Cardiac muscle cell (in vitro differentiated cells and primary cell): ENCODE measurements around the gene FBXO30. TPM values are rescaled to one million over a fixed set of nuclear protein-coding genes. Genes with fewer than 3 reads are reported as not detected.

Experiments
- DNase-seq, 2 donors: peaks; one replicate each; pipeline versions ENCODE4 v3.0.0 to v3.0.0-alpha.2; 2010 to 2017; ENCODE audit warnings: low read depth in 1 of 2, low spot score in 1 of 2
- H3K27ac ChIP-seq: fragments of 200-600 bp; sonication (generic); 2 replicates; pipeline ENCODE4 v1.5.1; 2016
- H3K27me3 ChIP-seq: fragments of 200-600 bp; sonication (generic); 2 replicates; pipeline ENCODE4 v1.6.0; 2016; ENCODE audit warnings: control low read depth
- H3K36me3 ChIP-seq: fragments of 200-600 bp; sonication (generic); 2 replicates; pipeline ENCODE4 v1.5.1; 2016; ENCODE audit warnings: control low read depth
- H3K4me1 ChIP-seq: fragments of 200-600 bp; sonication (generic); 2 replicates; pipeline ENCODE4 v1.8.1; 2017; ENCODE audit warnings: low read depth, mild to moderate bottlenecking, mixed run types
- H3K4me3 ChIP-seq: fragments of 200-600 bp; sonication (generic); 2 replicates; pipeline ENCODE4 v1.5.1; 2016; ENCODE audit warnings: mild to moderate bottlenecking
- H3K9me3 ChIP-seq: fragments of 200-600 bp; sonication (generic); 2 replicates; pipeline ENCODE4 v1.5.1; 2017; ENCODE audit warnings: low read depth, mild to moderate bottlenecking, control low read depth
- CTCF ChIP-seq: IDR thresholded peaks from 2 replicates; pipeline ENCODE4 v1.5.1; 2012; ENCODE audit warnings: low read depth, mild to moderate bottlenecking, low read length
- polyA plus RNA-seq: library from polyadenylated mRNA; unstranded; fragments of >200 nt; fragmentation: Nextera tagmentation; extraction: Ambion mirVana; gene quantifications from 2 replicates; pipeline ENCODE4 v1.2.1, GENCODE V29; 2016
- total RNA-seq: library from RNA; depleted of rRNA; stranded (reverse); fragments of >200 nt; gene quantifications from 2 replicates; pipeline ENCODE4 v1.2.3, GENCODE V29; 2016

Gene FBXO30
- total and polyA plus RNA-seq, 2 experiments from 2014 or later, result 6.1 to 9.0 TPM

DNA sequence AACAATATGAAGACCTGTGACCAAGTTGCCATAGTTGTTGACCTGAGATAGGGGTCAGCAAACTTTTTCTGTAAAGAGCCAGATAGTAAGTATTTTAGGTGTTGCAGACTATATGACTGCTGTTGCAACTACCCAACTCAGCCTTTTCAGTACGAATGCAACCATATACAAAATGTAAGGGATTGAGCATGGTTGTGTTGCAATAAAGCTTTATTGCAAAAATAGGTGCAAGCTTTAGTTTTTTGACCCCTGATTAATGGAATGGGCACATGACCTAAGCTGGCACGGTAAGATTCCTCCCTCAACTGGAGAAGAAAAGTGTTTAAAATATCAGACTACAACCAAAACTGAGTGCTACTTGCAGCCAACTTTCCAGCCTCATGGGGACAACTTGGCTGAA, 62.0 kb downstream of the FBXO30 start:
- no peaks in the 10 kb centered on the region for H3K4me1 ChIP-seq
- no peaks in the 10 kb centered on the region for H3K36me3 ChIP-seq
- H3K27ac ChIP-seq, result no peak overlapping the region
- H3K27me3 ChIP-seq, result no peaks in the 10 kb centered on the region
- H3K4me3 ChIP-seq, result no peak overlapping the region
- no peaks in the 10 kb centered on the region for H3K9me3 ChIP-seq
- no peak for DNase-seq
- TF ChIP-seq CTCF, result no peak

DNA sequence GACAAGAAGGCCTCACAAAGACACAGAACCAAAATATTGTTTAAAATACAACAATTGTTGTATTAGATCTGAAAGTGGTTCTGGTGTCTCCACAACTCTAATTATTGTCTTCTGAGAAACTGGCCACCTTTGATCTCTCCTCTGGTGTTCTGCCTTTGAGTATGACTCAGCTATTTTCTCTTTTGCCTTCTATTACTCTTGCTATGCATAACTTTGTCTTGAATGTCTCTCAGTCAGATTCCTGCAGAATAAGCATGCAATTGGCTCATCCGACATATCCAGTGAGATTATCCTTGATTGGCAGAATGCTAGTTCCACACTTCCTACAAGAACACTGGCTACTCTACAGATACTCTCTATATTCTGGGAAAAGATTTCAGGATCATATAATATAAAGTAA, 65.0 kb downstream of the FBXO30 start:
- DNase-seq, result peak in 1 of 2 donors; percentile 74
- TF ChIP-seq CTCF, result no peak
- no peaks in the 10 kb centered on the region for H3K36me3 ChIP-seq

DNA sequence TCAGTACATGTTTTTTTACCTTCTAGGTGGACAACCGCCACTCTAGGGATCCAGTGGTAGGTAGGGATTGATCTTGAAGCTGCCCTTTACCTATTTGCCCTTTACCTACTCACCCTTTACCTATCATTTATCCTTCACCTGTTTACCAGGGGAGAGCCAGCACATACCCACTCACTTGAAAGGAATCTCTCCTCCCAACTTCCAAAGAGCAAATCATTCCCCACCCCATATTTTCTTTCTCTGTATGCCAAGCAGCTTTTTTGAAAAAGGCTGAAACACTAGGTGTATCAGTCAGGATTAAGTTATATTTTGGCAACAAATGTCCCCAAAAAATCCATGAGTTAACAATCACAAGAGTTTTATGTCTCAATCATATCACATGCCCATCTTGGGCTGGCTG, 68.7 kb downstream of the FBXO30 start:
- no peak for DNase-seq
- TF ChIP-seq CTCF, result no peak
- H3K4me1 ChIP-seq, result no peaks in the 10 kb centered on the region
- no peaks in the 10 kb centered on the region for H3K36me3 ChIP-seq
- H3K27ac ChIP-seq, result no peak overlapping the region
- H3K9me3 ChIP-seq, result no peaks in the 10 kb centered on the region
- H3K27me3 ChIP-seq, result no peaks in the 10 kb centered on the region
- H3K4me3 ChIP-seq, result no peak overlapping the region

More for the DNA sequence above, 65.0 kb downstream of the FBXO30 start:
- Histone ChIP-seq H3K4me3 (no peak overlapping the region), H3K9me3 (no peaks in the 10 kb centered on the region), H3K4me1 (no peaks in the 10 kb centered on the region), H3K27me3 (no peaks in the 10 kb centered on the region), H3K27ac (no peak overlapping the region)

- Histone ChIP-seq H3K4me1 (no peaks in the 10 kb centered on the region), H3K36me3 (no peaks in the 10 kb centered on the region), H3K9me3 (no peaks in the 10 kb centered on the region), H3K27me3 (no peaks in the 10 kb centered on the region), H3K27ac (no peak overlapping the region), H3K4me3 (no peak overlapping the region)
- no peak for TF ChIP-seq CTCF
- no peak for DNase-seq
Measured at GRCh38 chr6:145744619-145745018, 70.0 kb downstream of the FBXO30 start.

Other genes starting within 250 kb of the FBXO30 start
- gene EPM2A, start 79.3 kb downstream of the FBXO30 start, total RNA-seq, result 27.4 and 28.3 TPM in 2 replicates
- gene EPM2A, start 79.3 kb downstream of the FBXO30 start, polyA plus RNA-seq, result 23.1 and 23.5 TPM in 2 replicates
- 15.3 and 32.6 TPM in 2 replicates for gene SHPRH, start 149.6 kb upstream of the FBXO30 start, total RNA-seq
- 18.8 and 26.5 TPM in 2 replicates for gene SHPRH, start 149.6 kb upstream of the FBXO30 start, polyA plus RNA-seq
- gene GRM1, start 214.3 kb upstream of the FBXO30 start, total RNA-seq, result 0.42 and 0.54 TPM in 2 replicates
- 0.35 TPM in 1 of 2 replicates, not detected in the other for gene GRM1, start 214.3 kb upstream of the FBXO30 start, polyA plus RNA-seq